GM15510 (cell line): ENCODE data around the gene C1orf53.

Source experiments
- POLR2A ChIP-seq: IDR thresholded peaks from 3 replicates; pipeline ENCODE4 v1.6.1; 2011; ENCODE audit warnings: borderline replicate concordance; ENCODE audit not compliant: insufficient read length; ENCODE audit errors: extremely low read depth

C1orf53 gene

DNA sequence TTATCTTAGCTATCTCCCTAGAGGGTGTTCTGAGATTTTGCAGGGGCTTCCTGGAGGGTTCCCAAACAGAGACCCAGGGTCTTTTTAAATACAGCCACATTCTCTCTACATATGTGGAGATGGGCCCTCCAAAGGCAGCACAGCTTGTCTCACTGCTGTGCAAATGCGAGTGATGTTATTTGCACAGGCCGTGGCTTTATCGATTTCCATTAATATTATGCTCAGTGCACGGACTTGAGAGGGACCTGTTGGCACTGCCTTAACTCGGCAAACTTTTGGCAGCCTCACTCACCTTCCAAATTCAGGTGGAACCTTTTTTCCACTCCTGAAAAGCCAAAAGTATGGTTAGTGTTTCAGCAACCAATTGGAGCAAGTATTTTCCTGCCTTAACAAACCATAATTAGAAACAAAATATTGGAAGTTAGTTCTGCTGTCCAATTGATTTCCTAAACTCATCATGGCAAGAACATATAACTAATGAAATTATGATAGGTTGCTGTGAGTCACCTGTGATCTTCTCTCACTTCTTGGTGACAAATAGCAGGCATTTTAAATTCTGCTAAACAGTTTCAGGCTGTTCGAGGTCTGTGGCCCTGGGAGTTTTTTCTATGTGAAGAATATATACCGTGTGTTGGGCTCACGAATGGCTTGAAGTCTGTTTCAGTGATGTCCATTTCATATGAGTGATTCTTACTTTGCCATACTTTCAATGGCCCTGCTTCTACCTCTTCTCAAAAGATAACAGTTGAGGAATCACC lies 25.7 kb downstream of the C1orf53 start:
- no peak for TF ChIP-seq POLR2A

DNA sequence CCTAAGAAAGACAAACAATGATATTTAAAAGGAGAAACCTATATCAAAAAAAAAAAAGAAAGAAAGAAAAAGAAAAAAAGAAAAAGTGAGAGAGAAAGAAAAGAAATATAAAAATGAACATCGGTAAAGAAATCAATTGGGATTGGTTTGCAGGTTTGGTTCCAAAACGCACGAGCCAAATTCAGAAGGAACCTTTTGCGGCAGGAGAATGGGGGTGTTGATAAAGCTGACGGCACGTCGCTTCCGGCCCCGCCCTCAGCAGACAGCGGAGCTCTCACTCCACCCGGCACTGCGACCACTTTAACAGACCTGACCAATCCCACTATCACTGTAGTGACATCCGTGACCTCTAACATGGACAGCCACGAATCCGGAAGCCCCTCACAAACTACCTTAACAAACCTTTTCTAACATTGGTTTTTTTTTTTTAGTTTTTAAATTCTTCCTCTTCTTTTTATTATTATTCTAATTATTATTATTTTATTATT lies 26.5 kb downstream of the C1orf53 start:
- TF ChIP-seq POLR2A, result no peak

DNA sequence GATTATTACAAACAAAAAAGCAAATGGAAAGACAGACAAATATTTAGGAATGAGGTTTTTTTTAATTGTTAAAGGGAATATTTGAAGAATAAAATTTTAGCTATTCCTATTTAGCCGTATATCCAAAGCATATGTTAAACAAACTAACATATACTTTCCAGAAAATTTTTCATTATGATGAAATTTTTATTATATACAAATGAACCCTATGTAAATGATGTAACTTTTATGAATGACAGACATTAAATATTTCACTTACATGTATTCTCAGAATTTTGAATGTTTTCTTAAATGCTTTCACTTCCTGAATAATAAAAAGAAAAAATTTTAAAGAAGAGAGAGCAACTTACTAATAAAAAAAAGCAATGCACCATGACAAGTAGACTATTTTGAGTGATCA lies 30.6 kb downstream of the C1orf53 start:
- TF ChIP-seq POLR2A, result no peak

DNA sequence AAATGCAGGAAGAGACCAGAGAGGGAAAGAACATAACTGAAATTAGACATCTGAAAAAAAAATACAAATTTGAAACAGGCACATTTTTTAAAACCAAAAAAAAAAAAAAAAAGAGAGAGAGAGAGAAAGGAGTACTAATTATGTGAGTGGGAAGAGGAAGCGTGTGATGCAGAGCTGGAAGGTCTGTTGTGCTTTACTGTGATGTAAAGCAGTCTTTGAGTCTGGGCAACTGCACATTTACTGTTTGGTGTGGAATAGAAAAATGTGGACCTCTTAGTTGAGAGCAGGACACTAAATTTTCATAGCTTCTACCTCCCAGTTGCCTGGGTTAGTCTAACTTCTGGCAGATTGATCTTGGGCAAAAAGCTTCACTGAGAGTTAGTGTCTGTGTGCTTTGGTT lies 31.2 kb downstream of the C1orf53 start:
- TF ChIP-seq POLR2A, result no peak

DNA sequence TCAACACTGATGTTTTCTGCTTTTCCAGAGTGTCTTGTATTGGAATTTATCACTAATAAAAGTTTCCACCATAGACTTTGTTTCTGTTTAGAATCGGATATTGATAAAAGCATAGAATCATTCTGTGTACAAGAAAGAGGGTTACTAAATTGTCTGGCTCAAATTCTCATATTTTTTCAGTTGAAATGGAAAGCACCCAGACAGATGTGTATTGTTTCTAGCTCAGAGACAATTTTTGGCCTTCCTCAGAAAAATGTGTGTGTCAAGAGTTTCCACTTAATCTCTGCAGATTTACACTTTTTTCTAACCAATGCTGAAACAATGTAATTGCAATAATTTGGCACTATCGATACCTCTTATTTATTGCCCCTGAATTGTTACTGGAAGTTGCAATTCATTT lies 35.0 kb downstream of the C1orf53 start:
- TF ChIP-seq POLR2A, result no peak

DNA sequence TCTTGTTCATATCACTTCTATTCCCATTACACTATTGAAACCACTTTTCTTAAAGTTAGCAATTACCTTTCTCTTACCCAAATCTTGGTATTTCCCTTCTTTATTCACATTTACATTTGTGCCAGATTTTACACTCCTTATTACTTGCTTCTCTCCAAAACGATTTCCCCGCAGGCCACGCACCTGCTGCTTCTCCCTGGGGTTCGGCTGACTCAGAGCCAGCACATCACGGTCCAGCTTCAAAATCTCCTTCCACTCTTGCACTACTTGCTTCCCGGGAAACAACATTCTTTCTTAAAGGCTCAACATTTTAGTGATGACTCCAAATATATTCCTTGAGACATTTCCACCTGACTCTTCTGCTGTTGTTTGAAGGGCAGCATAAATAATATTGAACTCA lies 35.5 kb downstream of the C1orf53 start:
- TF ChIP-seq POLR2A, result no peak

DNA sequence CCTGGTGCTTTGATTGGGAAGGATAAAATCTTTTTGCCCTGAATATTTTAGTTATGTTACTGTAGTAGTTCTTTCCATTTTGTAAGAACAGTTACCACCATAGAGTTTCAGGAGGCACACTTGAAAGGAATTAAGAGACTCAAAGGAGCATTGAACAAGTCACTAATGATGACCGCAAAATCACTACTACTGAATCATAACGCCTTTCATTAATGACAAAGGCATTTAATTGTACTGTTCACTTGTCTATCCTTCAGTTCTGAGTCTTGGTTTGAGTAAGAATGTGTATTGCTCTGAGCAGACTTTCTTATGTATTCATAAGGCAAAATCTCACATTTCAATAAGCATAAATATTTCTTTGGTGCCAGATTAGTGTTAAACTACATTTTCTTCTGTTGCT lies 39.6 kb downstream of the C1orf53 start:
- no peak for TF ChIP-seq POLR2A

DNA sequence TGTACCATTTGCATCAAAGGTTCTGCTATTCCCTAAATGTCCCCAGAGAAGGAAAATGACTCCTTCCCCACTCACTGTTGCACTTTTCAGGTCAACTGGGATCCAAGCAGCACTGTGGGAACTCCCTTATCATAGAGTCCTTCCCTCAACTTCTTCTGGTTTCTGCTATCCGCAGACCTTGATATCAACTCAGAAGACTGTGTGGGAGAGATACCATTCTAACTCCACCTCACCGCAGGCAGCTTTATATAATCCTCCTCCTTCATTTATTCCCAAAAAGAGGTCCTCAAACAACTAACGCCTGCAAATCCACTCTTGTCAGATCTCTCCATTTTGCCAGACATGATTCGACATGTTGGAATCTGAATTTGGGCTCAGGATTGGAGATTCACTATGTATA lies 42.1 kb downstream of the C1orf53 start:
- TF ChIP-seq POLR2A, result no peak

DNA sequence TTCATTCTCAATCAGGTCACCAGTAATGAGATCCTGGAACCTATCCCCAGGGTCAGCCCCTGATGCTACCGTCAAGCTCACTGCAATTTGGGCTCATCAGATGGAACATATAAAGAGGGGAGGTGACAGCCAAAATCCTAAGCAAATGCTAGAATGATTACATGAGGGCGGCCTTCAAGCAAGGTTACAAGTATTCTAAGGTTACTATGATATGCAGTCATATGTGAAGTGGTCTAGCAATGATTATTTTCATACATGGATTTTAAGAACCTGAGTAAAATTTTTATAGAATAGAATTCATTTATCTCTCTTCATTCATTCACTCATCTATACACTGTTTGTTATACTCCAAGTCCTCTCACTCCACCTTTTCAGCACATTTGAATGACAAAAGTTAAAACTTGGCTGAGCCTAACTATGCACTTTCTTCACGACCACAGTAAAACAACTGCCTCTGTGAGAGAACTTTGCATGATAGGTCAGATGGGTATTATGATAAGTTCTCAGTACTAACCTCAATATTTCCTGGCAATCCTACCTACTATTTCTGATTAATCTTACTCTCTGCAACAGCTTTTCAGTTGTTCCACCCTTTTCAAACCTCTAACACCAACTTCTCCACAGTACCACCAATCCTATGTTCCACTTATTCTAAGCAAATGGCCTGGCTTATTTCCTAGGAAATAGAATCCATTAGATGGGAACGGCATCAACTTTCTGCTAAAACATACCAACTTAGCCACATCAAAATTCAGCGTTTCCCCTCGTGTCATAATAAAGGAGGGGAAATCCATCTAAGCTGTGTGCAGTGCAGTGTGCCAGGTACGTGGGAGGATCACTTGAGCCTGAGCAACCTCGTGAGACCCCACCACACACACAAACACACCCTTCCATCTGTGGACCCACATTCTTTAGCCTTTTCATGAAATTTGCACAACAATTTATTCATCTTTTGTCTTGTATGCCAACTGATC lies 46.8 kb downstream of the C1orf53 start:
- no peak for TF ChIP-seq POLR2A

DNA sequence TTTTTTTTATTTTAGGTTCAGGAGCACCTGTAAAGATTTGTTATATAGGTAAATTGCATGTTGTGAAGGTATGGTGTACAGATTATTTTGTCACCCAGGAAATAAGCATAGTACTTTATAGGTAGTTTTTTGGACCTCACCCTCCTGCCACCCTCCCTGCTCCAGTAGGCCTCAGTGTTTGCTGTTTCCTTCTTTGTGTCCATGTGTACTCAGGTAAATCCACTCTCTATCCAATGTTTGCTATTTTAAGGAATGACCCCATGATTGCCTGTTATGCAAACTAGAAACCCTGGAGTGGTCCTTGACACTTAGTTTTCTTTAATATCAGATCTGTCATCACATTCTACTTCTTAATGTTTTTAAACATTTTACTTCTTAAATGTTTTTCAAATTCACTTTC lies 48.7 kb downstream of the C1orf53 start:
- no peak for TF ChIP-seq POLR2A

DNA sequence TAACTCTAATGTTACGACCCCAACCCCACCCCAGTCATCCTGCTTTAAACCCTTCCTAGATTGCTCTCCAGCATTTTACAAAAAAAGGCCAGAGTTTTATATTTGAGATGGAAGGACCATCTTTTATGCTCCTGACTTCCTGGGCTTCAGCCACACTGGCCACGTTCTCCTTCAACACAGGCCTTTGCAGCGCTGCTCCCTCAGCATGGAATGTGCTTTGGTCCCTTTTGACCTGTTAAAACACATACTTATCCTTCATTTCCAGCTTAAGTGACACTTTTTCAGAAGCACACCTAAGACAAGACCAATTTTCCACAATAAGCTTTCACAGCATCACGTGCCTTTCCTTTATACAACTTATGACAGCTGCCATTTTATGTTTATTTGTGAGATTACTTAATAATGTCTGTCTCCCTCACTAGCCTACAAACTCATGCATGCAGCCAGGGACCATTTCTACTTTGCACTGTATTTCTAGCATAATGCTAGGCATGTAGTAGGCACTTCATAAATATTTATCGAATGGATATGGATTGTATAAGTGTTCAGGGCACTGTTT lies 49.3 kb downstream of the C1orf53 start:
- no peak for TF ChIP-seq POLR2A

DNA sequence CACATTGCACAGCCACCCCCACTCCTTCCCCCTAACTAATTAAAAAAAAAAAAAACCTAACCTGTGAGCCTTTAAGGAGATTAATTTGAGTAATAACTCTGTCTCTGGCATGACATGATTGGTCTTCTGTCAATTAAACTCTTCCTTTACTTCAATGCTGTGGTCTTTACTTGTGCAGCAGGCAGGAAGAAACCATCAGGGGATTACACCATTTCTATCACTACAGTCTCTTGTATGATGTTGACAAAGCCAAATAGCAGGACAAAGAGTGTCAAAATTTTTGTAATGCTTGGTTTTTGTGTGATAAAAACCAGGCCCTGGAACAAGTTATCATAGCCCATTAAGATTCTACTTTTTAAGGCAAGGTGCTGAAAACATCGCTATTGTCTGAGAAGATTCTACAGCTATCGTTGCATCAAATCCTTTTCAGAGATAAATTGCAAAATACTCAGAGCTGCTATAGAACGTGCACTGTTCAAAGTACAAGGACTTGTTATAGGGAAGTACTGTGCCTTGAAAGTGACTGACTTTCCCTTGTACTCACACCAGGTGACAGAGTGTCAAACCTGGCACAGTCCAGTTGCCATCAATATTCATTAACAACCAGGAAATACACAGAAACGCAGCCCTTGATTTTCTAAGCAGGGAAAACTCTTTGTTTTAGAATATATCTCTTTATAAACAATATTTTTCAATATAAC lies 52.4 kb downstream of the C1orf53 start:
- TF ChIP-seq POLR2A, result no peak

DNA sequence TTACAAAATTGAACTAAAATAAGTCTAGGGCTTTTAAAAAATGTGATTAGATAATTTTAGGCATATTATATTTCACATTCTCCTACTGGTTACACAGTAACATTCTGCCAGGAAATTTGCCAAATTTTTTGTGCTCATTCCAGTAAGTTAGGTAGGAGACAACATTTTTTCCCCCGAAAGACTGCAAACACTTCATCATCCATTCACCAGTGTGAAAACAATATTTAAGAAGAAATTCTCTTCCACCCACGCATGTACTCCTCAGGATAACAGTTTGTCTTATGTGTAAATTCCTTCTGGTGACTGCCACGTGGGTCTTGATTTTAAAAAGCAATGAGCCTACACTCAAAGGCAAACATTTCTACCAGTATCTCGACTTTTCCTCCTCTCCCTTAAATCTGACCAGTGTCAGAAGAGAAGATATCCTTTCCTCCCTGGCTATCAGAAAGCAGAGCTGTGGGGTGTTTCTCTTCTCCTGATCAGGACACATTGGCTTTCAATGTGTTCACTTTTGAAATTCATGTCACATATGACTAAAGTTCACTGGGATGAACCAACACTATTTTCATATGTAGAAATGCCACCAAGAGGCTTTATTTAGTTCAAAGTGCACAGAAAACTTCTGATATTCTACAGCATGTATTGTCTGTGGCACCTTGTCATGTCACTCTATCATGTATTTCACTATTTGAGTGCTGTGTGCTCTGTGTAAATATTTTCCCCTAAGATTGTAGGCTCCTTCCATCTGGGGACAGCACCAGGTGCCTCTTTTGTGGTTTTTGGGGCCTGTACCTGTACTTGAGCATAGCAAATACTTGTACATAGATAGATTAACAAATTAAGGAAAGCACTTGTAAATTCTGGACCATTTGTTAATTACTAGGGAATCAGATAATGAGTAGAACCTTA lies 53.3 kb downstream of the C1orf53 start:
- no peak for TF ChIP-seq POLR2A
